Activated CD4-positive, alpha-beta T cell treated with anti-CD3 and anti-CD28 coated beads, Interleukin-2, amount 10 ng/mL, durations not matched to agents 7 days and 5 days (primary cell): ENCODE data around the gene RAB25. TPM values are rescaled to one million over a fixed set of nuclear protein-coding genes. Genes with fewer than 3 reads are reported as not detected.
A peak's percentile ranks its signal among the peaks of the same experiment; 100 is the strongest.

ENCODE experiments used
- CTCF ChIA-PET: fragments of 350-600 bp; sonication (Branson Sonifier 250); formaldehyde crosslinking; loops from one replicate; lab custom pipeline; 2021; ENCODE audit warnings: antibody characterized with exemption; lab: Charles Lee
- POLR2A ChIA-PET: fragments of 350-600 bp; sonication (Branson Sonifier 250); formaldehyde crosslinking; loops from one replicate; lab custom pipeline; 2021; ENCODE audit warnings: antibody characterized with exemption; lab: Charles Lee
- DNase-seq: peaks from one replicate; pipeline ENCODE4 v3.0.0-alpha.2; 2020
- H3K27ac Mint-ChIP-seq: one replicate; pipeline ENCODE4 v1.8.0; 2021; ENCODE audit warnings: mild to moderate bottlenecking, moderate library complexity, mixed read lengths
- H3K27me3 Mint-ChIP-seq: one replicate; pipeline ENCODE4 v1.8.0; 2021; ENCODE audit warnings: mixed read lengths
- H3K36me3 Mint-ChIP-seq: one replicate; pipeline ENCODE4 v1.8.0; 2021; ENCODE audit warnings: low read depth, mixed read lengths
- H3K4me1 Mint-ChIP-seq: one replicate; pipeline ENCODE4 v1.8.0; 2021; ENCODE audit warnings: mixed read lengths
- H3K4me3 Mint-ChIP-seq: one replicate; pipeline ENCODE4 v1.8.0; 2021; ENCODE audit warnings: mild to moderate bottlenecking, moderate library complexity, mixed read lengths
- H3K9me3 Mint-ChIP-seq: one replicate; pipeline ENCODE4 v1.8.0; 2021; ENCODE audit warnings: mixed read lengths
- total RNA-seq, 2 experiments: library from RNA; stranded (reverse); gene quantifications; one replicate each; pipeline ENCODE4 v1.2.3, GENCODE V29; 2021

The RAB25 gene
- total RNA-seq, 2 experiments from 2014 or later, result 0.50 TPM; not detected in 1

DNA sequence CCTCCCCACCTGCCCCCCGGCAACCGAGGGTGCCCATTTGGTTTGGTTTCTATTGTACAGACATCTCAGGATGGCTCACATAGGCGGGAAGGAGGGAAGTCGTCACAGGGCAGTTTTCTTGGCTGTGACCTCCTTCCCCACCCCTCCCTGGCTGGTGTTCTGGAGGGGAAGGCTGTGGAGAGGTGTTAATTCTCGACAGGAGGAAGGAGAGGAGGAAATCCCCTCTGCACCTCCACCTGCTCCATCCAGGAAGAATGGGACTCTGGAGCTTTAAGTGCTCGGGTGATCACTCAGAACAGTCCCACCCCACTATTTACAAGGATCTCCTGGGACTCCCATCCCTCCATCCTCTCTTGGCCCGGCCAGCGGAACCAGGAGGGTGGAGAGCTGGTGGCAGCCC is 13.7 kb downstream of the RAB25 start:
- ChIA-PET POLR2A (no interaction called here), CTCF (interaction anchor here (1.3 to 2.9 kb wide), 3 partner anchors 8 to 32 kb away, joined by 3 to 14 read pairs (median 6); no protein-coding TSS in a partner anchor)
- no peaks in the 10 kb centered on the region for H3K9me3 Mint-ChIP-seq
- DNase-seq, result no peak
- no peak overlapping the region for H3K27ac Mint-ChIP-seq
- H3K4me3 Mint-ChIP-seq, result no peak overlapping the region
- peaks cover 25% of the 10 kb centered on the region for H3K27me3 Mint-ChIP-seq
- H3K36me3 Mint-ChIP-seq, result no peaks in the 10 kb centered on the region
- H3K4me1 Mint-ChIP-seq, result peaks cover 3% of the 10 kb centered on the region

DNA sequence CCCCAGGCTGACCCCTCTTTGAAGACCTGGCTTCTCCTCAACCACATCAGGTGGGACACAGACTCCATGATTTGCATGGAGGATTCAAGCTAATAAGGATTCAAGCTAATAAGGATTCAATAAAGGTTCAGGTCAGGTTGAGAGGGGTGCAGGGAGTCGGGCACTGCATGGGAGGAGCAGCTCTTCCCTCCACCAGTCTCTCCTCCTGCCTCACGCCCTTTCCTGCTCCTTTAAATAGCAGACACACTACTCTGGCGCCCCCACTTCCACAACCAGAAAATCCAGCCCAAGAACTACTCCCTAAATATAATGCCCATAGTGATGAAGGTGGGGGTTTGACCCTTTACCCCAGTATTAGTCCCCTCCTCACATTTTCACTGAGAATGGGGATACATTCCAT is 14.2 kb downstream of the RAB25 start:
- no peaks in the 10 kb centered on the region for H3K9me3 Mint-ChIP-seq
- H3K4me3 Mint-ChIP-seq, result no peak overlapping the region
- H3K27me3 Mint-ChIP-seq, result peaks cover 28% of the 10 kb centered on the region
- DNase-seq, result no peak
- no peak overlapping the region for H3K27ac Mint-ChIP-seq
- H3K4me1 Mint-ChIP-seq, result peaks cover 3% of the 10 kb centered on the region
- CTCF ChIA-PET, result interaction anchor here (1.3 to 2.9 kb wide), 3 partner anchors 9 to 31 kb away, joined by 3 to 14 read pairs (median 6); no protein-coding TSS in a partner anchor
- H3K36me3 Mint-ChIP-seq, result no peaks in the 10 kb centered on the region
- POLR2A ChIA-PET, result no interaction called here

GRCh38 chr1:156075775-156076204 is 14.8 kb downstream of the RAB25 start:
- POLR2A ChIA-PET, result no interaction called here
- DNase-seq, result no peak
- H3K4me3 Mint-ChIP-seq, result no peak overlapping the region
- H3K27ac Mint-ChIP-seq, result peak overlapping the region; percentile 50
- peaks cover 35% of the 10 kb centered on the region for H3K27me3 Mint-ChIP-seq
- H3K36me3 Mint-ChIP-seq, result no peaks in the 10 kb centered on the region
- peaks cover 3% of the 10 kb centered on the region for H3K4me1 Mint-ChIP-seq
- H3K9me3 Mint-ChIP-seq, result no peaks in the 10 kb centered on the region
- CTCF ChIA-PET, result interaction anchor here (1.4 to 2.9 kb wide), 2 partner anchors 9 to 15 kb away, joined by 6 to 14 read pairs; no protein-coding TSS in a partner anchor

DNA sequence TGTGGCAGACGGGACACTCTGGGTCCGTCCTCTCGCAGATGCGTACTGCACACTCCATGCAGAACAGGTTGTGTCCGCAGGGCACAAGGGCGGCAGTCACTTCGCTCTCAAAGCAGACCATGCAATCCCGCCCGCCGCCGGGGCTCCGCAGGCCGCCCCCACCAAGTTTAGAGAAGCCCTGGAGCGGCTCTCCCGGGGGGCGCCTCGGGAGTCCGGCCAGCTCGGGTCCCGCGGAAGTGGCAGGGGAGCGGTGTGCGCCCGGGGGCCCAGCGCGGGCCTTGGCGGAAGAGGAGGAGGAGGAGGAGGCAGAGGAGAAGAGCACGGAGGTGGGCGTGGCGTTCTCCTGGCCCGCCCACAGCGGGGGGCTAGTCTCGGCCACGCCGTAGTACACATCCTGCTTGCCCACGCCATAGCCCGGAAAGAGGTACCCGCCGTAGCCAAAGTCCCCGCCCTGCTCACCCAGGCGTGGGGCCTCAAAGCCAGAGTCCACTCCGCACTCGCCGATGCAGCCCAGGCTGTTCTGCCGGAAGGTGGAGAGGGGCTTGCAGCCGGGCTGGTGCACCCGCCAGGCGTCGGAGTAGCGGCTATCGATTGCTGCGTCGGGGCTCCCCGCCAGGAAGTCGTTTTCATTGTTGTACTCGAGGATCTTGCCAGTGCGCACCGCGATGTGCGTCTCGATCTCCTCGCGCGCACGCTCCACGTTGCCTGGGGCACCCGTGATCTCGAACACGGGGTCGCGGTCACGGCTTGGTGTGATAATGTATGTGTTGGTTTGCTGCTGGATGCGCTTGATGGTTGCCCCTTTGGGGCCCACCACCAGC is 15.9 kb downstream of the RAB25 start:
- Mint-ChIP-seq H3K9me3 (no peaks in the 10 kb centered on the region), H3K4me3 (no peak overlapping the region), H3K4me1 (peaks cover 5% of the 10 kb centered on the region), H3K27ac (no peak overlapping the region), H3K36me3 (no peaks in the 10 kb centered on the region), H3K27me3 (peaks cover 41% of the 10 kb centered on the region)
- no peak for DNase-seq
- ChIA-PET CTCF (interaction anchor here (2.9 kb wide), 1 partner anchor 10 kb away, joined by 14 read pairs; no protein-coding TSS in a partner anchor), POLR2A (no interaction called here)

- Mint-ChIP-seq H3K27me3 (peaks cover 41% of the 10 kb centered on the region), H3K36me3 (no peaks in the 10 kb centered on the region), H3K9me3 (no peaks in the 10 kb centered on the region), H3K4me1 (peaks cover 5% of the 10 kb centered on the region), H3K27ac (no peak overlapping the region), H3K4me3 (no peak overlapping the region)
- ChIA-PET POLR2A (no interaction called here), CTCF (no interaction called here)
- DNase-seq, result no peak
Measured at GRCh38 chr1:156077430-156077760, 16.4 kb downstream of the RAB25 start.

DNA sequence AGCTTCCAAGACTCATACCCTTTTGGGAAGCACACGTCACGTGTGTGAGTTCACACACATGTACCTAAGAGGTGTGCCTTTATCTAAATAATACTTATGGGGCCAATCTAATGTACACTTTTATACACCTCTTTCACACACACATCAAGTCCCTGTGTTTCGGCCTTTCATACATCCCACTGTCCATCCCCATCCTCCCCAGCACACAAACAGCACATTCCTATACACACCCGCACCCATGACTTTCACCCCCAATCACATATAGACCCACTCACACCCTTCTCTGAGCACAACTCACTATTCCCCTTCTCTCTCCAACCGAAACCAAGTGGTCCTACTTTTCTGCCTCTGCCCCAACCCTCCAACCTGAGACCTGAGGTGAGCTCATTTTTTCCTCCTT is 17.8 kb downstream of the RAB25 start:
- Mint-ChIP-seq H3K36me3 (no peaks in the 10 kb centered on the region), H3K4me1 (peaks cover 7% of the 10 kb centered on the region), H3K4me3 (no peak overlapping the region), H3K9me3 (no peaks in the 10 kb centered on the region), H3K27me3 (peaks cover 49% of the 10 kb centered on the region), H3K27ac (no peak overlapping the region)
- ChIA-PET POLR2A (no interaction called here), CTCF (interaction anchor here (0.6 to 1.6 kb wide), 4 partner anchors 12 to 283 kb away, joined by 3 read pairs; no protein-coding TSS in a partner anchor)
- DNase-seq, result no peak

GRCh38 chr1:156079762-156080161 is 18.8 kb downstream of the RAB25 start:
- no peaks in the 10 kb centered on the region for H3K9me3 Mint-ChIP-seq
- DNase-seq, result no peak
- H3K36me3 Mint-ChIP-seq, result no peaks in the 10 kb centered on the region
- peaks cover 56% of the 10 kb centered on the region for H3K27me3 Mint-ChIP-seq
- POLR2A ChIA-PET, result no interaction called here
- no peak overlapping the region for H3K27ac Mint-ChIP-seq
- peaks cover 7% of the 10 kb centered on the region for H3K4me1 Mint-ChIP-seq
- CTCF ChIA-PET, result interaction anchor here (1.2 to 1.6 kb wide), 2 partner anchors 13 to 50 kb away, joined by 3 to 6 read pairs; no protein-coding TSS in a partner anchor
- no peak overlapping the region for H3K4me3 Mint-ChIP-seq

- Mint-ChIP-seq H3K27me3 (peaks cover 59% of the 10 kb centered on the region), H3K9me3 (no peaks in the 10 kb centered on the region)
- CTCF ChIA-PET, result interaction anchor here (1.2 to 1.6 kb wide), 2 partner anchors 14 to 49 kb away, joined by 3 to 6 read pairs; no protein-coding TSS in a partner anchor
Measured at GRCh38 chr1:156080241-156080862, 19.4 kb downstream of the RAB25 start.

DNA sequence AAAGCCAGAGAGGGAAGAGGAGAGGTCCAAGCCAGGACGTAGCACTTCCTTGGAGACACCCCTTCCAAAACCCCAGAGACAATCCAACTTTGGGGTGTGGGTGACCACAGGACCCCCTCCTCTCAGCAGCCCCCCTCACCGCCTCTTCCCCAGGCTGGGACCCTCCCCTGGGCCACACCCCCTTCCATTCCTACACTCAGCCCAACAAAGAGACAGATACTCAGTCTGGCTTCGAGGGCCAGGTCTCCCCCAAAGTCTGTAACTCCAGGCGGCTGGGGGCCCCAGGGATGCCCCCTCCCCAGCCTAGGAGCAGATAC is 19.9 kb downstream of the RAB25 start:
- Mint-ChIP-seq H3K36me3 (no peaks in the 10 kb centered on the region), H3K4me1 (peaks cover 4% of the 10 kb centered on the region), H3K27ac (no peak overlapping the region), H3K9me3 (no peaks in the 10 kb centered on the region), H3K4me3 (no peak overlapping the region), H3K27me3 (peaks cover 59% of the 10 kb centered on the region)
- CTCF ChIA-PET, result interaction anchor here (1.2 kb wide), 1 partner anchor 14 kb away, joined by 6 read pairs; no protein-coding TSS in a partner anchor
- DNase-seq, result no peak
- POLR2A ChIA-PET, result no interaction called here

More at GRCh38 chr1:156080241-156080862, 19.4 kb downstream of the RAB25 start:
- no peak for DNase-seq
- H3K4me1 Mint-ChIP-seq, result peaks cover 7% of the 10 kb centered on the region
- H3K36me3 Mint-ChIP-seq, result no peaks in the 10 kb centered on the region
- POLR2A ChIA-PET, result no interaction called here
- H3K27ac Mint-ChIP-seq, result no peak overlapping the region
- no peak overlapping the region for H3K4me3 Mint-ChIP-seq

DNA sequence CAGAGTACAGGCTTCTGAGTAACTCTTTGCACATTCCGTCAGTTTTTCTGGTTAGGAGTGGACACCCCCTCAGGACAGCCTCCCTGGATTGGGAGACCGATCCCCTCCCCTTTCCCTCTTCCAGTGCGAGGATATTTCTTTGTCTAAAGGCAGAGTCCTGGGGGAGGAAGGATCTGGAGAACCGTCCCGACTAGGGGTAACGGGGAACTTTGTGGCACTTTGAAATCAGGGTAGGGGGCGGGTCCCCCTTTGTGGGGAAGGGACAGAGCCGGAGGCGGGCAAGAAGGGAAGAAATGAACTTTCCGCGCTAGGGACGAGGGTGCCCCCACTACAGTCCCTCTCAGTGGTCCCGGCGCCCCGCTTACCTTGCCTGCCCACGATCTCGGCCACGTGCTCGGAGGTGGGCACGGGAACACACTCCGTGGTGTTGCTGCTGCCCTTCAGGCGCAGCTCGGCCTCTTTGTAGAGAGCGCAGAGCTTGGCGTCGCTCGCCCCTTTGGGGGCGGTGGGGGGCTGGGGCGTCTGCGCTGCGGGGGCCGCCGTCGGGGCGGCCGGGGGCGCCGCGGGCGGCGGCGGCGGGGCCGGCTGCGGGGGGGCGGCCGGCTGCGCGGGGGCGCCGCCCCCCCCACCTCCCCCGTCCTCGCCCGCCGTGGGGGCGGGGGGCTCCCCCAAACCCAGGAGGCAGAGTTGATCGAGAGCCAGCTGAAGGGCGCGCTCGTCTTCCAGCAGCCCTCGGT is 20.4 kb downstream of the RAB25 start:
- H3K27ac Mint-ChIP-seq, result no peak overlapping the region

GRCh38 chr1:156081917-156082308 is 21.0 kb downstream of the RAB25 start:
- H3K27me3 Mint-ChIP-seq, result peaks cover 64% of the 10 kb centered on the region
- POLR2A ChIA-PET, result interaction anchor here (0.6 kb wide), 1 partner anchor 223 kb away, joined by 3 read pairs; the partner anchor contains the start of gene SYT11
- CTCF ChIA-PET, result no interaction called here
- DNase-seq, result no peak
- peaks cover 4% of the 10 kb centered on the region for H3K4me1 Mint-ChIP-seq
- H3K27ac Mint-ChIP-seq, result no peak overlapping the region
- no peaks in the 10 kb centered on the region for H3K9me3 Mint-ChIP-seq
- H3K36me3 Mint-ChIP-seq, result no peaks in the 10 kb centered on the region
- H3K4me3 Mint-ChIP-seq, result peak overlapping the region; percentile 75

More for the DNA sequence above, 20.4 kb downstream of the RAB25 start:
- ChIA-PET POLR2A (no interaction called here), CTCF (no interaction called here)
- no peak for DNase-seq
- Mint-ChIP-seq H3K4me1 (peaks cover 4% of the 10 kb centered on the region), H3K36me3 (no peaks in the 10 kb centered on the region), H3K4me3 (peak overlapping the region; percentile 75), H3K9me3 (no peaks in the 10 kb centered on the region), H3K27me3 (peaks cover 63% of the 10 kb centered on the region)

DNA sequence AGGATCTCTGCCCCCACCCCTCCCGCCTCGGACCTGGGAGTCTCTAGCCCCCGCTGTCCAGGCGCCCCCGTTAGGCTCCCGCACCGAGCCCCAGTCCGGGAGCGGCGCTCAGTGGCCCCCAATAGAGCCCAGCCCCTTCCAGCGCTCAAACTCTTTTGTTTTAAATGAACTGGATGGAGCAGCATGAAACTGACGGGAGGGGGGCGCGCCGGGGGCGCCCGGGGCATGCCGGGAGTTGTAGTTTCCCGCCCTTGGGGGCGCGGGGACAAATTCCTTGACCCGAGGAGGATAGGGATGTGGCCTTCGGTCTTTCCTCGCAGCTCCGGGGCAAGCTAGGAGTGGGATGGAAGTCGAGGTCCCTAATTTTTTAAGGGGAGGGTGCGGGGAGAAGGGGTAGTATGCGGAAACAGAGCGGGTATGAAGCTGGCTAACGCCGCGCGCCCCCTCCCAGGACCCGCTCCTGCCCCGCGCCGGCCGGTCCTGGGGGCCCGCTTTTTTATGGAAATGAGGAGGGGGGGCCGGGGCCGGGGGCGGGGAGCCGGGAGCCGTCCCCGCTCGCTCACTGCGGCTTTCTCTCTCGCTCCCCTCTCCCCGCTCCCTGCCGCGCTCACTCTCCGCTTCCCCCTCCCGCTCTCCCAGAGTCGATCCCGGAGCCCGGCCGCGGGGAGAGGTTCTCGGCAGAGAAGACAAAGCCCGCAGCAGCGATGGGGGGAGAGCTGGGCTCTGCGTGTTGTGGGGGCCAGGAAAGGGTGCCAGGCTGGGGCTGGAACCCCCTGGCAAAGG is 21.5 kb downstream of the RAB25 start, which contains the start of gene MEX3A:
MEX3A (minus strand) TSS at position 157 of the 783 bp plus-strand sequence. CDS start 467 bp downstream, outside the sequence.
- peaks cover 70% of the 10 kb centered on the region for H3K27me3 Mint-ChIP-seq
- H3K9me3 Mint-ChIP-seq, result no peaks in the 10 kb centered on the region
- H3K4me1 Mint-ChIP-seq, result peaks cover 4% of the 10 kb centered on the region
- H3K4me3 Mint-ChIP-seq, result peak within 1 kb of the TSS; percentile 75
- H3K36me3 Mint-ChIP-seq, result no peaks in the 10 kb centered on the region
- peak within 1 kb of the TSS; percentile 21 for H3K27ac Mint-ChIP-seq
- DNase-seq, result peak; percentile 61
- ChIA-PET CTCF (interaction anchor here (0.6 to 0.8 kb wide), 2 partner anchors 18 to 433 kb away, joined by 3 read pairs; no protein-coding TSS in a partner anchor), POLR2A (interaction anchor here (0.6 kb wide), 1 partner anchor 223 kb away, joined by 3 read pairs; the partner anchor contains the start of gene SYT11)
